Measurements from ENCODE around the gene ITGB1.

Gene ITGB1

DNA sequence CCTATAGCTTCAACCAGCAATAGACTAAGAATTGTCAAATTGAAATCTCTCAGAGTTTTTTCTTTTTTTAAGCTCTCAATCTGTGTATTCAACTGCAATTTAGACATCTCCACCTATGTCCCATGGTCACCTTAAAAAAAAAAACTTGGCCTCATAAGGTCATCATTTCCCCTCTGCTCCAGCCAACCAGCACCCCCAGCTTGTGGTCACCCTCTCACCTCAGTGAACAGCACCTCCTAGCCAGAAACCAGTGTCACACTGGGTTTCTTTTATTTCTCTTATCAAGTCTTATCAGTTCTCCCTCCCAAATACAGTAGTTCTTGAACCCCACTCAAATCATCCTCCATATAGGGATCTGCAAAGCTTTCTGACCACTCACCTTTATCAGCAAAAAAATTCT is 4.0 kb downstream of the ITGB1 start:
- no peak for DNase-seq

DNA sequence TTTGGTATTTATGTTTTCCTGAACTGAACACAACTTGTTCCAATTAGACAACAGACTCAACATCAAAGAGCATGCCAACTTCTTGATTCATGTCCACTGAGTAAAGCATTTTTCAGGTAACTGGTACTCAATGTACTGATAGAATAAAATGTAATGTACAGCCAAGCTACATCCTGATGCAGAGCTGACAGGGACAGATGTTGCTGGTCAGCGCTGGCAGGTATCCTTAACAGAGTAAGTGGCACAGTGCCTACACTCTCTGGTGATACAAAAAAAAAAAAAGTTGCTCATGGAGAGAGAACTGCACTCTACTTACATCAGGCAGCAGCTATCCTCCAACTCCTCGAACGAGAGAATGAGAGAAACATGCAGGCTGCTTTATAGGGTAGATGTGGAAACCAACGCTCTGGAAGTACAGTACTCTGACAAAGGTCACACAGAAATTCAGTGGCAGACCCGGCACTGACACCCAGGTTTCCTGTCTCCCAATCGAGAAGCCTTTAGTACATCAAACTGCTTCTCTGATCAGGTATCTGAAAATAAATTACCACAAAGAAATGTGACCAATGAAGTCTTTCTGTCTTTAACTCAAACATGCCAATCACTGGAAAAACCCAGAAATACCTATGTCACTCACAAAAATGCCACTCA is 4.6 kb downstream of the ITGB1 start:
- DNase-seq = no peak

DNA sequence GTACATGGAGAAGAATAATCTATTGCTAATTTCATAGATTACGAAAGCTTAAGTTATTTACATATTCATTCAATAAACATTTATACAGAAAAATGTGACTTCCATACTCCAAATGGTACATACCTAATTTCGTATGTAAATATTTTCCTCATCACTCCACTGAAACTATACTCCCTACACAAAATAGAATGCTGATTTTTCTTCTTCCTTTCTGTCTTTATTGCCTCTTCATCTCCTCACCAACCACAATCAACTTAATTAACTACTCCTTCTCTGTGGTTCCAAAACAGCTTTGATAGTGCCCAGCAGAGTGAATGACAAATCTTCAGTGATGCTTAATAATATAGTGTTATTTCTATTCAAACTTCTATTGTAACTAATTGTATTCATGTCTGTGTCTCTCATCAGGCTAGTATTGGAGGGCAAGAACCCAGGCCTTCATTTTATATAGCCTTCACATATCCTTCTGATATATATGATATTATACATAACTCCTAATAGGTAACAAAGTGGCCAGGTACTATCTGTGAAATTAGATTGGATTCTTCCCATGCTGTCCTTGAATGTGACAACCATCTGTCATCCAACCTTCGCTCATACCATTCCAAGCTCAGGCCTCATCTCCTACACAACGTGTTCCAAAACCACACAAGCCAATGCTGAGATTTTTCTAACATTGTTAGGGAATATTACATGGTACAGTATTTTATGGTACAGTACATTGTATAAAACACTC is 5.3 kb downstream of the ITGB1 start:
- no peak for DNase-seq

DNA sequence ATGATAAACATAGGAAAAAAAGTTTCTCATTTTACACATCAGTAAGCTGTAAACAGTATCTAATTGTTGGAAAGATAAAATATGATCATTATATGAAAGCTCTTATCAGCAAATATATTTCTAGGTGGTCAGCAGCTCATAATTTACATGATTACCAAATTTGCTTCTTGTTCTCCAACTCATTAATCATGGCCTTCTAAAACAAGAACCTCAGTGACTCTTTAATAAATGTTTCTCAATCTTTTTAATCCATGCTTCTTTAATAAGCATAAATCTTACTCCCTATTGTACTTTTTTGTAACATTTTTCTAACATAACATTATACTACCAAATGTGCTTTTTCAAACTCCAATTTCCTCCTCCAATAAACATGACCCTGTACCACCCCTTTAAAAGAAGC is 5.9 kb downstream of the ITGB1 start:
- DNase-seq = no peak

DNA sequence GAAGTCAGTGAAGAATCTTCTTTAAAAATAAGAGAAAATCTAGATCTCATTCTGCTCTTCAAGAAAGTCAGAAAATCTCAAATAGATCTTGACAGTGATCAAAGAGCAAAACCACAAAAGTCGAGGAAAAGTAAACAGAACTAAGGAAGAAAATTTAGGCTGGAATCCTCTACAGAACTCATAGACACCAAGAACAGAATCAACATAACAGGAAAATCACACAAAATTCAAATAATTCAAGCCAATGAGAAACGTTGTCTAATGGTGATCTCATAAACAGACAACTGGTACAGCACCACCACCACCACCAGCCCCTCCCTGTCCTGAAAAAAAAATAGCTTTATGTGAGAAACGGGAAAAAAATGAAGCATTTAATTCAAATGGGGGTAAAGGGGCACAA is 6.9 kb downstream of the ITGB1 start:
- no peak for DNase-seq

DNA sequence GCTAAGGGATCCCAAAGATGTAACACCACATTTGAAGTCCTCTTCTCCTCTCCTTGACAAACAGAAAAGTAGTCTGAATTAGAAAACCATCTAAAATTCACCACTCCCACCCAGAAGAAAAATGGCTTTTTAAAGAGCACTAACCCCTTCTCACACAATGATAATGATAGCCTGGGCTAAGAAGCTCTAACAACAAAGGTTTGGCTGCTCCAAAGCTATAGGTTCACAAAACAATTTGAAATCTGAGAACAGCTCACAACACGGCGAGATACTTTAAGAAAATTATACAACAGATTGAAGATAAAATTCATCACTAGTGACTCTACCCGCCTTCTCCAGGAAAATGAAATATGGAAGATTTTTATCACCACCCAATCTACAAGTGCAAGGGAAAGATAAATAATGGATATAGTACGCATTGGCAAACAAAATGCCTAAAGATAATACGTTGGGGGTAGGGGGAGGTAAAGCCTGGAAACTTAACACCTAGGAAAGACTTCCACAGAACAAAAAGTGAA is 7.4 kb downstream of the ITGB1 start:
- DNase-seq = no peak

DNA sequence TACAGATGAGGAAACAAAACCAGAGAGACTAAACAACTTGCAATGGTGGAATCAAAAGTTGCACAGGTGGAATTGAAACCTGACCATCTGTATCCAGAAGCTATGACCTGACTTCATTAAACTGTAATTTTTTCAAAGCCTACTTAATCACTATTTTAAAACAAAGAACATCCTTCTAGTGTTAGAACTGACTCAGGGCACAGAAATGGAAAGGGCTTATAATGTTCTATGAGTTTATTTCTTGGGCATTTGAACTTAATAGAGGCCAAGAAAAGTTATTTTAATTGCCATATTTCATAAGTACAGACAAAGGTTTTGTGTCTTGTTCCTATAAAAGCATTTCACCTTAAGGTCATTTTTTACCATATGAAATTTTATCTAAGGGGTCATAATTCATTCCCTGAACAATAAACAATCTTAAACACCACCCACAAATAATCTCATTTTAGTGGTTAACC is 8.8 kb downstream of the ITGB1 start:
- no peak for DNase-seq

DNA sequence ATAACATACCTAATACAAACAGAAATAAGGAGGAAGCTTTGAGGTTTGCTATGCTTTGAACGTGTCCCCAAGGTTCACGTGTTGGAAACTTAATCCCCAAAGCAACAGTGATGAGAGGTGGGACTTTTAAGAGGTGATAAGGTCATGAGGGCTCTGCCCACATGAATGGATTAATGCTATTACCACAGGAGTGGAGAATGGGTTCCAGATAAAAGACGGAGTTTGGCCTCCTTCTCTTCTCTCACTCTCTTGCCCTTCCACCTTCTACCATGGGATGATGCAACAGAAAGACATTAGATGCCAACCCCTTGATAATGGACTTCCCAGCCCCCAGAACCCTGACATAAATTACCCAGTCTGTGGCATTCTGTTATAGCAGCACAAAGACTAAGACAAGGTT is 9.6 kb downstream of the ITGB1 start:
- DNase-seq = no peak

DNA sequence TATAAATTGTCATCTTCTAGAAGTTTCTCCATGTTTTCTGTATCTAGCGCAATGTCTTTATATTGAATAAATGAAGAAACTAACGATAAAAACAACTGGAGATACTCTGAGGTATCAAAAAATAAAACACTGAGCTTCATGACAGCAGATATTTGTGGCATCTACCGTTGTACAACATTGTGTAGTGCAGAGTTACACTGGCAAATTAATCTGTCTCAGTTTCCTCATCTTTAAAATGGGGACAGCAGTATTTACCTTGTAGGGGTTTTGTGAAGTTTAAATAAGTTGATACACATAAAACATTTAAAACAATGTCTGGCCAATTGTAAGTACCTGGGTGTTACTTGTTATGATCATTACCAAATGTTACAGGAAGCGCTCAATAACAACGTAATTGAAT is 10.4 kb downstream of the ITGB1 start:
- DNase-seq = no peak

DNA sequence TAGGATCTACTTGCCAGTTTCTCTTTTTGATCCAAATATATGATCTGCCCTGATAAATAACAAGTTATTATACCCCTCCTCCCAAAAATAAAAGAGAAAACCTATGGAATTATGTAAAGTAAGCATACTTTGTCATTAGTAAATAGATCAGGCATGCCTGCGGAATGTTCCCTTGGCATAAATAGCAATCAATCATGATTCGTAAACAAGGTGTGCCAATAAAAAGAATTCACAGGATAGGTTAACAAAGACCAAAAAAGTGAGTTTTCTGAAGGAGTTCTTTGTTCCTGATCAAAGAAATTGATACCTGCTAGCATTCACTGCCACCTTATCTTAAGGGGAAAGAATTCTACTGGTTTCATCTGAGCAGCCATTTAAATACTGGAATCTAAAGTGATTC is 11.9 kb downstream of the ITGB1 start:
- DNase-seq = no peak

DNA sequence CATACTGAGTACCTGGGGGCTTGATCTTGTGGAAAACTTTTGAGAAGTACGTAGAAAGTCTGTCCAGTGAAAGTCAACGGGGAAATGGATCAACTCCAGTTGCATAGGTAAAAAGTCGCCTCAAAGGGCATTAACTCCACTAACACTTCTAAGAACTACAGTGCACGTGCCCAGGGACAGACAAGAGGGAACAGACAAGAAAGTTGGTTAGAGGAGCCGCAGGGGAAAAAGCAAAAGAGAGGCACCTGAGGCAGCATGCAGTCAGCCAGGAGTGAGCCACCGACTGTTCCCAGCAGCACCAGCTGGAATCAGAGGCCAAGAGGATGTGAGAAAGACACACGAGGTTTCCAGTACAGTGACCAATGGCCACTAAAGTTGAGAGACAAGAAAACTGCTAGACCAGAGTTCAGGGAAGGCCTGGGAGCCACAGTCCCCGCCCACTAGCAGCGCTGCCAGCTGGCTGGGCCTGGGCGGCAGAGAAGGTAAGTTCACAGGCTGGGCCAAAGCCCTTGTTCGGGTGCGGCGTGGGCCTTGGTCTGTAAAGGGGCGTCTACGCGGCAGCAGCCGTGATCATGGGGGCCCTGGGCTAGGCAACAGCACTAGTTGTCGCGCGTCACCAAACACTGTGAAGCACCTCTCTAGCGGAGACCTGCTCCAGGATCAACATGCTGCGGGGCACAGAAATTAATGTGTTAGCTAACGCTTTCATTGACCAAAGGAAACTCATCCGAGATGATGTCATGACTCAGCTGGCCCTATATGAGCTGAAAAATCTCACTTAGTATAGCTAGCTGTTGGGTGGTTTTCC is 14.0 kb downstream of the ITGB1 start:
- no peak for DNase-seq

DNA sequence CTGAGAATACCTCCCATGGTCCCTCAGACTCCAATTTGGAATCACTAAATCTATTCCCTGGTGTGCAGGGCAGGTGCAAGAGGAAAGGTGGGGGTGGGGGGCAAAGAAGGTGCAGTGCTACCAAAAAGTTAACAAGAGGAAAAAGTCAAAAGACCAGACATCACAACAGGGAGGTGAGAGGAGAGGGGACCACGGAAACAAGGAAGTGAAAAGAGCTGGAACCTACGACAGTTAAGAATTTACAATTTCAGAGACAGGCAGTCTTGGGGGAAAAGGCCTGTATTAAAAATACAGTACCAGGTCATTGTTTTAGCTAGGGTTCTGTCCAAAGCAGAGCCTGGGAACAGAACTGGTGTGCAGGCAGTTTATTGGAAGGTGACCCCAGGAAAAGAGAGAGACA is 14.6 kb downstream of the ITGB1 start:
- DNase-seq = no peak

DNA sequence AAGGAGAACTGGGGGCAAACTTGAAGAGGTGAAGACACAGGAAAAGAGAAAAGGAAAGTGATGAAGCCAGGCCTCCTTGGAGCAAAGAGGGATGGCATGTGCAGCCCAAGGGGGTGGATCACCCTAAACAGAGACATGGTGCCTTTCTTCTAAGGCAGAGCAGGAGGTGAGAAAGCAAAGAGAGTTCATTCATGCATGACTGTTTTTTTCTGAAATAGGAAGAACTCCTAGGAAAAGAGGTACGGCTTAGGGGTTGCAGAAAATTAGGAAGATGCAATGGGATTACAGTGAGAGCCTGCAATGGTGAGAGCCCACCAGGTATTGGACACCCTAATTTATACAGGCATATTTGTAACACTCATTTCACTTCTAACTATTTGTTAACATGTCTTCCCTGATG is 15.9 kb downstream of the ITGB1 start:
- no peak for DNase-seq

DNA sequence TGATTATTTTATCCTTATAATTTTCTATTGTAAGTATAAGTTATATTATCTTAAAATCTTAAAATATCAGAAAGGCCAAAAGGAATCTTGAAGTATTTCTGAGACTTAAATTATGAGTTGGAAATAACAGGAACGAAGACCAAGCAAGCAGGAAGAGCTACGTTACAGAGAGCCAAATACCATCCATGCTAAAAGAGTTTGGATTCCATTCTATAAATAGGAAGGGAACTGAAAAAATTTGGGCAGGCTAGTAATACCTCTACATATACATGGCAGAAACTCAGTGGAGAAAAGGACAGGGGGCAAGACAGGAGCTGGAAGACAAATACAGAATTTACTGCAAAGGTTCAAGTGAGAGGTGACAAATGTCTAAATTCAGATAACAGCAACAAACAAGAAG is 16.7 kb downstream of the ITGB1 start:
- DNase-seq = no peak

DNA sequence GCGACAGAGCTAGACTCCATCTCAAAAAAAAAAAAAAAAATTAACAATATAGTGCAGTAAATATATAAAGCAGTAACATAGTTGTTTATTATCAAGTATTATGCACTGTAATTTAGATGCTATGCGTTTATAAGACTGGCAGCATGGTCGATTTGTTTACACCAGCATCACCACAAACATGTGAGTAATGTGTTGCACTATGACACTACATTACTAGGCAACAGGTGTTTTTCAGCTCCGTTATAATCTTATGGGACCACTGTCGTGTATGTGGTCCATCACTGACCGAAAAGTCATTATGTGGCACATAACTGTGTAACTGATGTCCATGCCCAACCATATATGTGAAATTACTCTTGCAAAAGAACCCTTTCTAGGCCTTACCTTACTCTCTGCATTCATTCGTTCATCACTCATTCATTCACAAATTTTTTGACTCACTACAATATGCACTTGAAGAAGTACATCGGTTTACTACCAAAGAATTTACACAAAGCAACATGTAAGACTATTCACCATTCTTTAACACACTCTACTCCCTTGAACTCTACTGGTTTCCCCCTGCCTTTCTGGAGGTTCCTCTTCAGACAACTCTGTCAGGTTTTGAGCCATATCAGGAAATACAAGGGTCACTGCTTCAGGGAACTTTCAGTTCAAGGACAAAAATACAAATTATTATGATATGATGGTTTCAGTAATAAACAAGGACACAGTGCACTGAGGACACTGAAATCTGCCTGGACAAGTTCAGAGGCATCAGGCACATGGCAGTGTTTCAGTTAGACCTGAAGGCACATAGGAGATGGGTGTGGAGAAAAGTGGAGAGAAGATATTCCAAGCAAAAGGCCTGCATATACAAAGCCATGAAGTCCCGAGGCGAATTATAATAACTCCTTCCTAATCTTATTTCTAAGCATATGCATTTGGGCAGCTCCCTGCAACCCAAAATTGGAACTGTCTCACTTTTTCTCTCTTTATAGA is 17.4 kb downstream of the ITGB1 start:
- DNase-seq = no peak

DNA sequence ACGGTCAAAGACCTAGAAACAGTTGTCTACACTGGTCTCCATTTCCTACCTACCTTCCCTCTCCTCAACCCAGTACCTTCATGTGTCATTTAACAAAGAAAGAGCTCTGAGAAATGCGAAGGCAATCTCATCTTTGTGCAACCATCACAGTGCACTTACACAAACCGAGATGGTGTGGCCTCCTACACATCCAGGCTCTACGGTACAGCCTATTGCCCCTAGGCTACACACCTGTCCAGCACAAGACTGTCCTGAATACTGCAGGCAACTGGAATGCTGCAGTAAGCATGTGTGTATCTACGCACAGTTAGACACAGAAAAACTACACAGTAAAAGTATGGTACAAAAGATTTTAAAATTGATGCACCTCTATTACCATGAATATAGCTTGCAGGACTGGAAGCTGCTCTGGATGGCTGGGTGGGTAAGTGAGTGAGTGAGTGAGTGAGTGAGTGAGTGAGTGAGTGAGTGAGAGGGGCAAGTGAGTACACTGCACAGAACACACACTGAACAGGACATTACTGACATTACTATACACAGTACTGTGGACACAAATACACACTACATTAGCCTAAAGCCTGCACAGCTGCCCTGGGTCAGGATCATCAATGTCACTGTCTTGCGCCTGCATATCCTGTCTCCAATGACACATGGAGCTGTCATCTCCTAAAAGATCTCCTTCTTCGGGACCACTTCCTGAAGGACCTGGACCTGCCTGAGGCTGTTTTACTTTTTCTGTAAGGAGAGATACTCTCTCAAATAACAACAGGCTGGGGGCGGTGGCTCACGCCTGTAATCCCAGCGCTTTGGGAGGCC is 18.5 kb downstream of the ITGB1 start:
- no peak for DNase-seq

DNA sequence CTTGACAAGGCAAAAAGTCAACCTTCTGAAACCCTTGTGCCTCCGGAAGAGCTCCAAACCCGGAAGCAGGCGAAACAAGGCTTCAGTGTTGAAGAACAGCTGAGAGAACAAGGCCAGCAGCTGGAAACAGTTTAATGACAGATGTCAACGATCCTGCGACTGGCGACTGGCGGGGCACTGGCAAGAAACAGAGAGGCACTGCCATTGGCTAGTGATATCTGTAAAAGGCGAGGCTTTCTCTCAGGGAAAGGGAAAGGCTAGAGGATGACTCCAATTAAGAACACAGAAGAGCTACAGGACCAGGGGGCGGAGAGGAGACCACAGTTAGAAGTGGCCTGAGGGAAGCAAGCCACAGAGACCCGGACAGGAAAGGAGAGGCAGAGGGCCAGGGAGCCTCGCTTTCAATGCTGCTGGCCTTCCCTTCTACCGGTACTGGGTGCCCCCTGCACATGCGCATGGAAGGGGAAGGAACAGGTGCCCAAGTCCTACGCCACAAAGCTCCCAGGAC is 19.4 kb downstream of the ITGB1 start:
- no peak for DNase-seq

DNA sequence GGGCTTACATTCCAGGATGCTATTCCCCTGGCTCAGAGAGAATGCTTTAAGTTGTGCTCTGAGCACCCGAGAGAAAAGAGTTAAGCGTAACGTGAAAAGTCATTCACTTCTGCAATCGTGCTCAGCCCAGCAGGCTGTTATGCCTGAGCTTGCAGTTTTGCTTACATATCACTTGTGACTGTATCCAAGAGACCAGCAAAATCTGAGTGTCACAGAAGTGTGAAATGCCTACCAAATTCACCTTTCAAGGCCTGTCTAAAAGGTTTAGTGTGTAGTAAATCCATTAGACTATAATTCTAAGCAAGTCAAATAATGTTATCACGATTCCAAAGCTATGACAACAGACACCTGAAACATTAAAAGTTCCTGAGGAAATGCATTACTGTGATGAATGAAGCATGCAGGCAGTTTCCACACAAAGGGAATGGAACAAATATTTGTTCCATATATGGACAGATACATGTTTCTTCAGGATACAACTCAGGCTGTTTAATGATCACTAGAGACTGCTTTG is 20.1 kb downstream of the ITGB1 start:
- DNase-seq = peak; percentile 72

DNA sequence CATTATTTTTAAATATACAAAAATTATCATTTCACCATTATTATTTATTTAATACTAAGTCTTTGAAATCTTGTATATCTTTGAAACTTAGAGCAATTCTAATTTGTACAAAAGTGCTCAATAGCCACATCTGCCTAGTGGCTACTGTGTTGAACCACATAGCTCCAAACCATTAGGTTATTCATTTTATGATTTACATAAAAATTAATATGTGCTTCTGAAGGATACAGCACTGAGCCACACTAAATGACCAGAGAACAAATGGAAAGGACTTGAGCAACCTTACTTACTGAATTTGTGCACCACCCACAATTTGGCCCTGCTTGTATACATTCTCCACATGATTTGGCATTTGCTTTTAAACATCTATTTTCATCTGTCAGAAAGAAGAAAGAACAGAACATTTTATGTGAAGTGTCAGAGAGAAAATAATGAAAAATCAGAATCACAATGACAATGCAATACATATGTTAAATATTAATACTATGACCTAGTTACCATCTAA is 25.8 kb downstream of the ITGB1 start:
- DNase-seq = no peak

DNA sequence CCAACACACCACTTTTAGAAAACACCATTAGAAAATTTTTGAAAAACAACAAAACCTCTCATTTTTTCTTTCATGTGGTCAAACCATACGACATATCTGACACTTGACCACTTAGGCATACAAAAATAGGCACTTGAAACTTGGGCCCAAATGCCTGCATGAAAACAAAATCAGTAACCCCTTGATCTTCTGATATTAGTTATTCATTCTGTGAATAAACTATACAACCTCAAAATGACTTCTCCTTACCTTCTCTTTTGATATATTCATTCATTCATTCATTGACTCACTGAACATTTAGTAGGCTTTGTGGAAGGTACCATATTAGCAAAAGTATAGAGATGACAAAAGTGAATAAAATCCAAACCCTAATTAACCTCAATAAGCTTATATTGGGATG is 26.4 kb downstream of the ITGB1 start:
- DNase-seq = no peak

DNA sequence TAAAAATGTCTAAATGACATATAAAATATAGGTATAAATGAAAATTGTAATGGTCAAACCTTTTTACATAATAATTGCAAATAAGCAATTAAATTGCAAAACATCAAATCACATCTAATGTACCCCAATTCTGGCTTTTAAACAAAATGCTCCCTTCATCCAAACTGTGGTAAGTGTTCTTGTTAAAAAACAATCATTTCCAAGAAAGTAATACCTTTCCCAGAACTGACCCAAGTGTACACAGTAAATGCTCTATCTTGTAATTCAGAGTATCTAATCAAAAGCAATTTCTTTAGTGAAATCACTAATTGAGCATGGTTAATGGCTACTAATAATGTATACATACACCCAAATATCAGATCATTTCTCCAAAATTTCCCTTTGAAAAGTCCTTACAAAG is 28.0 kb downstream of the ITGB1 start:
- DNase-seq = no peak
